Measurements from ENCODE around the gene GLDC.

Gene GLDC

GRCh38 chr9:6501526-6502210 is 143.9 kb downstream of the GLDC start:
- DNase-seq (ENCODE audit: low read depth) = no peak

- no peak for DNase-seq (ENCODE audit: low read depth)
These were observed 146.5 kb downstream of the GLDC start for GRCh38 chr9:6498982-6499381.

GRCh38 chr9:6495466-6495865 is 150.1 kb downstream of the GLDC start:
- DNase-seq (ENCODE audit: low read depth) = no peak

GRCh38 chr9:6490863-6491262 is 154.7 kb downstream of the GLDC start:
- no peak for DNase-seq (ENCODE audit: low read depth)

- DNase-seq (ENCODE audit: low read depth) = no peak
These were observed 156.4 kb downstream of the GLDC start for GRCh38 chr9:6489099-6489498.

GRCh38 chr9:6488395-6488794 is 157.1 kb downstream of the GLDC start:
- no peak for DNase-seq (ENCODE audit: low read depth)

- no peak for DNase-seq (ENCODE audit: low read depth)
These were observed 161.3 kb downstream of the GLDC start for GRCh38 chr9:6484210-6484609.
